HG02938 (cell line): Measurements from ENCODE around the gene KCNQ5.

Experiments used
- ATAC-seq: cut with Tn5 transposase; IDR thresholded peaks from one replicate; pipeline ENCODE4 v1.9.1; 2021; ENCODE audit warnings: mild to moderate bottlenecking, moderate library complexity; ENCODE audit not compliant: unreplicated experiment

The KCNQ5 gene

DNA sequence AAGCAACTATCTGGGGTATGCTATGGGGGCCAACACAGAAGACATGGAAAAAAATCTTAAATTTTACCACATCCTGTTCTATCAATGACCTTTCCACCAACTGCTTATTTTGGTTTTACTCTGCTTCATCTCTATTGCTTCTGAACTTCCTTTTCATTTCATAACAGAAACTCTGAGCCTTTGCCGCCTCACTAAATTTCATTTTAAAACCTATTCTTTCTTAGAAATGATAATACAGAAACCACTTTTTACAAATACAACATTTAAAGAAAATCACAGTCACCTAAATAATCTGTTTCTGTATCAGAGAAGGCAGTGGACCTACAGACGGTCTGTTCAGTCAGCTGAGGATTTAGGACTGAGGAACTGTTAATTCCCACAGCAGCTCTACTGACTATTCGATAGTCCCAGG, 117.5 kb downstream of the KCNQ5 start:
- ATAC-seq: peak; percentile 54

DNA sequence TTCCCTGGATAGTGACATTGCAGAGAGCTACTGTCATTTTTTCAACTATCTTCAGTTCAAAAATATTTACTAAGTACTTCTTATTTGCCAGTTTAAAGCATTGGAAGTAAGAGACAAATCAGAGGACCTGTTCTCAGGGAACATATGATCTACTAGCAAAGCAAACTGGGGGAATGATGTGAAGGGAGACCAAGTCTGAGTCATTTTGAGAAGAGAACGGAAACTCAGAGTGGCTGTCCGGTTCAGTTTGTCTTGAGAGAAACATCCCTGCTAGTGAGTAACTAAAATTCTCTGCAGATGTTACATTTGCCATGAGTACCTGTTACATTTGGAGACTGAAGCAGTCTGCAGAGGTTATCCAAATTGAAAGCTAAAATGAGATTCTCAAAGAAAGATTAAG, 118.3 kb downstream of the KCNQ5 start:
- peak; percentile 79 for ATAC-seq

DNA sequence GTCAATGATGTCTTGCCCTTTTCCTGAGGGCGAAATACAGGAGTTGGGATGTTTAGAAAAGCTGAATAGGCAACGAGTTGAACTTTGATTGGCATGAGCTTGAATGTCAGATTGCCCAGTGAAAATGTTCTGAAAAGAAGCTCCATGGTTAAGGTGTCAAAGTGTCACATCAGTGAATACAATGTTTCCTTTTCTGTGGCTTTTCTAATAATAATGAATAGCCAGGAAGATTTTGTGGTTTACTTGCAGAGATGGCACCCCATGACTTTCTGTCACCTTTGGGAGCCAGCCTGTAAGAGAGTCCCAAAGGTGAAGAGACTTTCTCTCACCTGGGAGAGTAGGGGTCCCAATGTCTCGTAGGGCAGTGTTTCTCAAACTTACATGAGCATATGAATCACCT, 119.2 kb downstream of the KCNQ5 start:
- ATAC-seq: no peak

DNA sequence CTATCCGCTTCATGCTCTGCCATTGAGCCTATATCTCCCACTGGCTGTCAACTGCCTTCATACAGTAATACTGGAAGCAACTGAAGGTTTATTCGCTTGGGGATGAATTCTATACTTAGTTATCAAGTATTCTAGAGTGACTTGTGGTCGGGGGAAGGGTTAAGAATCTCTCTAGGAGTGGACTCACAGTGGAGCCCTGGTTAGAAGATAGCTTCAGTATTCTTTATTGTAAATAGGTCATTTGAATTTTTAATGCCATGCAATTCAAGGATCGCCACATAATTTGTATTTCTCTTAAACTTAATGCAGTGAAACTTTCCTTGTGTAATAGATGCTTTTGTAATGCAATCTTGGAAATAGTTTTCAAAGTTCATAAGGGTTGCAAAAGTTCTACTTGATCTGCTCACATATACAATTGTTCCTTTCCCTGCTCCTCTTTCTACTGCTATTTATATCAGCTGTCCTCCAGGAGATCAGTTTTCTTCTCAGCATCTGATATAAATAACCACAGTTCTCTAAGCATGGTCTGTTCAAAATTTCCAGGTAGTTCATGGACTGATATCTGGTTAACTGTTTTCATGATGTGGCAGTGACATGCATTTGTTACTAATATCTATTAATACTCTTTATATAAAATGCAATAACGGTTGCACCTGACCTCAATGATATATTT, 120.3 kb downstream of the KCNQ5 start:
- ATAC-seq: no peak

DNA sequence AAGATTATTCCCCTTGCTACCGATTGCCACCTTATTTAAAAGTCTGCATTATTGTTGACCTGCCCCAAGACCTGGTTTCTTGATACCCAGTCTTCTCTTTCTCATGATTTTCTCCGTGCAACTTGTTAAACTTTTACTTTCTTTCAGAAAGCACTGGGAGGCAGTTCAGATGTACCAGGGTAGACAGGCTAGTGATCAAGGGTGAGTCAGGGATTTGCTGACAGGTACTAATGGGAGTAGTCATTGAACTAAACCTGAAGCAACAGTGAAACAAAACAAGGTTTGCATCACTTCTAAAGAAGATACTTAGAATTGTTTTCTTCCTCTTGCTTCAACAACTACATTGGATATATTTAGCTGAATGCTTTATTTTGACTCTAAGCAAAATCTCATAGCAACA, 124.4 kb downstream of the KCNQ5 start:
- ATAC-seq: no peak

DNA sequence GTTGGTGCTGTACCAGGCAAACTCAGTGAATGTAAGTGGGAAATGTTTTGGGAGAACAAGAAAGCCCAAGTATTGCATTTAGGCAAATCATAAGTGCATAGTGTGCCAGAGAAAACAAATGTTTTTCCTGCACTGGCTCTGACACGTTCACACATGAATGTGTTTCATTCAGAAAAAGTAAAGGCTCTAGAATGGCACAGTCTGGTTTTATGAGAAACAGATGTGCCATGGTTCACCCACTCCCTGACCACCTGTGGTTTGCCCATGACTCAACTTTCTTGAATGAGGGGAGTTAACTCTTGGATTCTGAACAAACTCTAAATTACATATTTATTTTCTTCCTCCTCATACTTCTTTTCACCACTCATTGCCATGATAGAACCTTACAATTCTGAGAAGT, 126.9 kb downstream of the KCNQ5 start:
- ATAC-seq: no peak

DNA sequence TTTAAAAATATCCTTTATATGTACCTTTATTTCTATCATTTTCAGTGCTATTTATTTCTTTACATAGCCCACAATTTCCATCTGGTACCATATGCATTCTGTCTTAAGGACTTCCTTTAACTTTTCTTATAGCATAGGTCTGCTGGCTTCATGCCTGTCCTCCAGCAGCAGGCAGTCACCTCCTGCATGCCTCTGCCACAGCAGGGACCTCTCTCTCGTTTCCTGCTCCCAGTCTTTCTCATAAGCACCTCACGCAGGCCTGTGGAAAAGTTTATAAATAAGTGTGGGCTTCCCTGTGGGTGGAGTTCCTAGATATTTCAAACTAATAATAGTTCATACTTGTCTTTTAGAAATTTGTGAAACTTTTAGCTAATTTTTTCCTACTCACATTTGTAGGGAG, 133.9 kb downstream of the KCNQ5 start:
- no peak for ATAC-seq

DNA sequence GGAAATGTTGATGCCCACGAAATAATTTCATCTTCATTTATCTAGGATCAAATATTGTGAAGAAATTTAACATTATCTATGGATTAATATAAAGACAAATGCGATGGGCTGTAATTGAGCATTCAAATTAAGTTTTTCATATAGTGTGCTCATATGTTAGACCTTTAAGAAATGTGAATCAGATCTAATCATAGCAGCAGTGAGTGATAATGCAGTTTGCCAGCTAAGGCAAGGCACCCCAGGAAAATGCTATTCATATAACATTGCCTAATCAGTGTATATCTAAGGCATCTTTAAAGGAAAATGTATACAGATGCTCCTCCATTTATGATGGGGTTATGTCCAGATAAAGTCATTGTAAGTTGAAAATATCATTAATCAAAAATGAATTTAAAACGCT, 135.2 kb downstream of the KCNQ5 start:
- no peak for ATAC-seq

DNA sequence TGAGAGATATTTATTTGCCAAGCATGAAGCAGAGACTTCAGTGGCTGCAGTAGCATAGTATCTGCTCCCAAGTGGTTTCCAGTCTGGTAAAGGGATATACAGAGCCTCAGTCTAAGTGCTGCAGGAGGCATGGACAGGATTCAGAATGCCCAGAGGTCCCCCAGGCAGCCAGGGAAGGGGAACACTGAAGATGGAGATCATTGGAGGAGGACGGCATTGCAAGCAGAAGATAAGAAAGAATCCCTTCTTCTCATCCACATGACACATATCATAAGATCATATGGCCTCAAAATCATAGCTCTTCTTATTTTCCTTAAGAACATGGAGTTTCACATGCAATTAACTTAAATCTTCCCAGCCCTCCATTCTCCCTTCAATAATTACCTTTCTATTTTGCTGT, 136.1 kb downstream of the KCNQ5 start:
- ATAC-seq: no peak

DNA sequence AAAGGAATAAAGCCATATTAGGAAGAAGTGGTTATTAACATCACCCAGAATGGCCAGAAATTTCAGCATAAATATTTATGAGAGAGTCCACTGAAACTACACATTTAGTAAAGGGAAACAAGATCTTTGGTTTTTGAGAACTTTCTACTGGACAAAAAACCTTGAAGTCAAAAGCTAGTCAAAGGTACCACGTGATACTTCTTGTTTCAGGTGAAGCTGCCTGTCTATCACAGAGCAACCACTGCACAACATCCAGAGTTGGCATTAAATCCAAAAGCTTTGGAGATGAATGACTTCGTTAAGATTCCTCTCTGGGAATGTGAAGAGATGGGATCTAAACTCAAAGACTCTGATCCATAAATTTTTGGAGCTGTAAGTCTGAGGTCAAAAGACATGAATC, 137.0 kb downstream of the KCNQ5 start:
- no peak for ATAC-seq

DNA sequence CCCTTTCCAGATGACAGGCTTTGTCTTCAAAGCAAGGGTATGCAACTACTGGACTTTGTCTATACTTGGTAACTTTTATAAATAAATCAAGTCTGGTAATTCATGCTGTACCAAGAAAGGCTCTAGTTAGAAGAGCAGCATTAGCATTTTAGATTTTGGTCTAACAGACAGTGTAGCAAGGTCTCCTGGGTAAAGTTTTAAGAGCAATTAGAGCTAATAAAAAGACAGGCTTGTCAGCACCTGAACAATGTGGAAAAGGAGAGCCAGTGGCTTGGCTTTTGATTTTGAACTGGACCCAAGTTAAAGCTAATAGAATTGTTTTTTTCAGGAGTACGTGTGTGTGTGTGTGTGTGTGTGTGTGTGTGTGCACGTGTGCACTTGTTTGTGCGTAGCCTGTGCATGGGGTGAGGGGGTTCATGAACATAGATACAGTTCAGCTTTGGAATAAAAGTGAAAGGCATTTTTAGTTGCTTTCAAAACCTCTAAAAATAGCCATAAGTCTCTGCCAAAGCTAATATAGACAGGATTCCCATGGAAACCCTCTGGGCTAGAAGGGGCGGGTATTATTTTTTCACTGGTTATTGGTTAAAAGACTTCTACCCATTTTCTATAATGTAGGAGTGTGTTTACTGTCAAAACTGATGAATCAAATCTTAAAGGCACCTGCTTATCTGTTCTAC, 138.4 kb downstream of the KCNQ5 start:
- no peak for ATAC-seq

DNA sequence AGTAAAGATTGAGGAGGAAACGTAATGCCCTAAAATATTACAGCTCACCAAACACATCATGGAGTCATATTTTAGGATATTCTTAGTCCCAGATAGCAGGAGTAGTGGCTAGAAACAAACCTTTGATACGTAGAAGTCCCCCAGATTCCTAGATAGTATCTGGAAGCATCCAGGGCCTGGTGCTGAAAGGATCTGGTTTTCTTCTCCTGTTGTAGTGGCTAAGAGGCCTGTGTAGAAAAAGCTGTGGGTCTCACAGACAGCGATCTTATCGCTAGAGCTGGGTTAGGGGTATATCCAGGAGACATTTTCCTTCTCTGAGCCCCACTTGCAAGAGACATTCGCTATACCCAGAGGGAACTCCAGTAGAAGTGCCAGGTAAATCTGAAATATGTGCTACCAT, 139.9 kb downstream of the KCNQ5 start:
- no peak for ATAC-seq

DNA sequence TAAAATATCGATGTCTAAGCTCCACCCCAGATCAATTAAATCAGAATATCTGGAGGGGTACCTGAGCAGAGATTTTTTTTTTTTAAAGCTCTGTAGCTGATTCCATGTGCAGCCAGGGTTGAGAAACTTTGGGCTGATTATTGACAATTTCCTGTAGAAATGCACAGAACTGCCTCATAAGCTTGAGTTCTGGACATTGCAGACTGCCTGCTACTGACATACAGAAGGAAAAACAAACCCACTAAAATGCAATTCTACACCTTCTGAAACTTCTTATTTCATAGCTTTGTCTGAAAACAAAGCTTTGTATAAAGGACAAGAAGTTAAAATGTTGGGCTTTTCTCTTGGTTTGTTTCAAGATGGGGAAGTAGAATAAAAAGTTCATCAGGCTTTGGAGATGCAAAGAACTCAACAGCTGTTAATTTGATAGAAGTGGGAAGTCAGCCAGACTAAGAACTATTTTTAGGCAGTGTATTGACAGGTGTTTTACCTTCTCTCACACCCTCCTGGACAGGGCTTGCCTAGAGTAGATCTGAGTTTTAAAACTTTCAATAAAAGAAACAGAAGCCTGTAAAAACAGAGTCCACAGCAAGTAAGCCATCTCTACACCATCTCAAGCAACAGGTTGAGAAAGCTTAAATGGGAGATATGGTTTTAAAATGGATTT, 147.7 kb downstream of the KCNQ5 start:
- ATAC-seq: peak; percentile 59

DNA sequence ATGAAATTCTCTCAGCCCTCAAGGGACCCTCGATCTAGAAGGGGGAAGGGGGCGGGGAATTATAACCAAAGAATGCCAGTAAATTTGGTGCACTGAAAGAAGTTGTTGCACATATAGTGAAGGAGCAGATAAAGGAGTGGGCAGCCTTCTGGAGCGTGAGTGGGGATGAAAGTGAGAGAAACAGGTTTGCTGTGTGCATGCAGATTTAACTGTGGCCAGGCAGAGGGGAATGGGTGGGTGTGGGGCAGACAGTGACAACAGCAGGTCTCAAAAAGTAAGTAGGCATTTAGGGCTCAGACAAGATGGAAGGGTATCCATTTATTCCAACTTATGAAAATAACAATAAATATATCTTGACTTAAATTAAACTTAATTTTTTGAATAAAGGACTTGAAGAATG, 149.1 kb downstream of the KCNQ5 start:
- no peak for ATAC-seq

DNA sequence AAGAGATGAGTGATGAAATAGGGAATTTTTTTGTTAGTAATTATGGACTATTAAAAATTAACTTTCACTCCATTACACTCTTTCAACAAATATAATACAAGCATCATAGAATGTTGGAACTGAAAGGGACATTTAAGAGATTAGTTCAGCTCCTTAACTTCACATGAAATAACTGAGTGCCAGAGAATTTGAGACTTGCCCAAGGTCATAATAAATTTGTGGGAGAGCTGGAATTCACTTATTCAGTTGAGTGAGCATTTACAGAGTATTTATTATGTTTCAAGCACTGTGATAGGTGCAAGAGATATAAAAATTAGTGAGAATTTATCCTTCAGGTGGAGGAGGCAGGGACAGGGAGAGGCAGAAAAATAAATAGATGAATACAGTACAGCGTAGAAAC, 154.6 kb downstream of the KCNQ5 start:
- ATAC-seq: no peak

DNA sequence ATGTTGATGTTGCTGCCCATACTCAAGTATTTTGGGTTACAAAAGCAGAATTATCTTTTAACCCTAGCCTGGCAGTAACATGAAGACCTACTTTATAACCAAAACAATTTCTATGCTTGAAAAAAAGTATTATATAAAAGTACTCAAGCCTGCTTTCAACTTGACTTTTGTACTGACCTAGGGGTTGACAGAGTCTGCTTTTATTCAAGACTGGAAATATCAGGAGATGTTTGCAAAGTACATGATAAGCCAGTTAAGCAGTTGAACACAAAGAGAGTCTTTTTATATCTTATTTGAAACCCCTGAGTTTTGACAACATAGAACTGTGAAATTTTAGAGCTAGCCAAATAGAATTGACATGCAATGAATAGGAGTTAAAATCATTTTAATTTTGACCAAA, 159.8 kb downstream of the KCNQ5 start:
- no peak for ATAC-seq

DNA sequence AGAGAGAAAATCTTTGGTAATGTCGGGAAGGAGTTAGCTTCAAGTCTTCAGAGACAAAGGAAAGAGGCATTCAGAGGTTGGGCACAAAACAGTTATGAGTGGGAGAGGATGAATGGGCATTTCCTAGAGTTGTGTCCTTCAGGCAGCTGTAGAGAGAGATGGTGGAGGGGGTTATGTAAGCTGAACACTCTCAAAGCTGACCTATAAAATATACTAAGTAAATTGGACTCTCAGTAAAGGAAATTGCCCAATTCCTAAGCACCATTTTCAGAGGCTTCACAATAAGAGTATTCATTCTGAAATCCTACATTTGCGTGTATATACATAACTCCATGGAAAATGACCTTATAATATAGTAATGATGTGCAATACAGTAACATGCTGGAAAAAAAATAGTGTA, 161.2 kb downstream of the KCNQ5 start:
- ATAC-seq: no peak

DNA sequence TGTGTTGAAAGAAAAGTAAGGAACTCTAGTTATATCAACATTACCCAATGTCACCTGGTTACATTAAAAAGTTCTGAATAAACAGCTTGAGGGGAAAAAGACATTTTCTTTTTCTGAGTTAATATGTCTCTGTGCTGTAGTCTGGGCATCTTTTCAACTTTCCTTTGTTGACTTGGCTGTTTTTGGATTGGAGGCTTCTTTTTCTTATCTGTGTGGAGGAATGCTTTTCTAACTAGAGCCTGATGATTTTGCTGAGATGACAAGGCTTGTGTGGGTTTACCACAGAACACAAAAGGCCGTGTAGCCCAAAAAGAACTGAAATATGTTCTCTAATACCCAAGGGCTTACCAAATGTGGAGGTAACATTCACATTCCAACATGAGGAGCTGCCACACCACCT, 161.8 kb downstream of the KCNQ5 start:
- no peak for ATAC-seq

DNA sequence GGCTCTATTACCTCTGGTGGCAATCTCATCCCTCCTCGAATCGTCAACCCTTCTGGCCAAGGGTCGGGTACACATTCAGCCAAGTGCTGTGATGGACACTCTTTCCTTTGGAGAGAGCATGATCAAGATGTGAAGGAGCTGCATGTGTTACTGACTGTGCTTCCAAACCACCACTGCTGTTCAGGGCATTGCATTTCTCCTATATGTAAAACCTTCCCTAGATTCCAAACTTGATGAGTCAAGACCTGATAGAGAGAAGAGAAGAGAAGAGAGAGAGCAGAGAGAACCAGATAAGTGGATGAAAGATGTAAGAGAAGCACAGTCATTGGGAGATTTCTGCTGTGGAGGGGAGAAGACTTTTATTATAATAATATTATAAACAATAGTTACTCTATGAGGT, 162.2 kb downstream of the KCNQ5 start:
- no peak for ATAC-seq

DNA sequence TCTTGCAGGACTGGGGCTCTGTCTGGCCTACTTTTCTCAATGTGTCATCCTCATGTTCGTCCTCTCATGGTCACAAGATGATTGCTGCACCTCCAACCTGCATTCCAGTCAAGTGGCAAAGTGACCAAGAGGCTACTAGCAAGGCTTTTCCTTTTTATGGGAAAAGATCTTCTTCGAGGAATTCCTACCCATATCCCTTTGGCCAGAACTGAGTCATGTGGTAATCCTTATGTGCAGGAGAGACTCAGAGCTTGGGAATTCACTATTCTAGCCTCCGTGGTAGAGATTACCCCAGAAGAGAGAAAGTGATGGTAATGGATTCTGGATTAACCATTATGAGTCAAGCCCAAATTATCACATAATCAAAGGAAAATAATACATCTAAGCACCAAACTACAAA, 162.7 kb downstream of the KCNQ5 start:
- ATAC-seq: no peak

DNA sequence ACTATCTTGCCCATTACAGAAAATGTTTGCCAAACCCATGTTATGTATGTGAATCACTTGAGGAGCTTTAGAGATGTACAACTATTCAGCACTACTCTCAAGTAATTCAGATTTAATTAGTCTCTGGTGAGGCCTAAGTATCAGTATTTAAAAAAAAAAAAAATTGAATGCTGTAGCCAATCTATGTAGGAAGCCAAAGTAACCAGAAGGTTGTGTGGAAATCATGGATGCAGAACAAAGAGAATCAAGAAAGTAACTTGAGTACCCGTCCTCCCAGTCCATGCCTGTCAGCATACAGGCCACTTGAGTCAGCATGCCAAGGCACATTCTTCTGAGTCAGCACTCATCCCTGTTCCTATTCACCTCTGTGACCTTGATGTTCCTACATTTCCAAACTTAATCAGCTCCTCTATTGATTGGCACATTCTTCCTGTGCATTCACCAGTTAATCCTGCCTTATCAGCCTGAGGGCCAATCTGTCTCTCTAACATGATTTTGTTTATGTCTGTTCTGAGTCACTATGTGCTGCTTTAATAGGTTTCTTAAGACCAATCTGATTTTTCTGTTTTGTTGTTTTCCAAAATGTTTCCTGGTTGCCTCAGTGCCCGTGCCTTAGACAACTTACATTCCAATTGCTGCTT, 165.6 kb downstream of the KCNQ5 start:
- no peak for ATAC-seq

DNA sequence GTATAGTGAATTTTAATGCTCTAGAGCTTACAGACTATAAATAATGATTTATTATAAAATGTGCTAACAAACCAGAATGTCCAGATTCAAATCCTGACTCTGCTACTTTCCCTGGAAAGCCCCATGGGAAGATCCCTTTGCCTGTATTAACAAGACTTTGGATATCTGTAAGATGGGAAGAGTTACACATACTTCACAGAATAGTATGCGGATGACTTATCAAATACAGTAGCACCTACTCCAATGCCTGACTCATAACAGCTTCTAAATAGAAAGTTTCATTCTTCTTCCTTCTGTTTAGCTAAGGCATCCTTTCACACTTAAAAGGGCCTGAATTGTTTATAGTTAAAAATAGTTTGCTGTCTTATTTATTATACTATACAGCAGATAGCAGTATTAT, 166.3 kb downstream of the KCNQ5 start:
- ATAC-seq: no peak
